KOPT-K1 (cell line): ENCODE measurements around the gene CARHSP1.

Source experiments
- H3K27ac ChIP-seq: fragments of 200-600 bp; sonication (generic); 2 replicates; pipeline ENCODE4 v1.5.1; 2016; ENCODE audit warnings: antibody characterized with exemption, mild to moderate bottlenecking, low read depth, low read length; ENCODE audit not compliant: poor library complexity, severe bottlenecking
- H3K36me3 ChIP-seq: fragments of 200-600 bp; sonication (generic); 2 replicates; pipeline ENCODE4 v1.5.1; 2017; ENCODE audit warnings: antibody characterized with exemption, mild to moderate bottlenecking, low read length, moderate library complexity; ENCODE audit not compliant: insufficient read depth
- H3K9me3 ChIP-seq: fragments of 200-600 bp; sonication (generic); 2 replicates; pipeline ENCODE4 v1.5.1; 2017; ENCODE audit warnings: antibody characterized with exemption, low read length, mild to moderate bottlenecking; ENCODE audit not compliant: insufficient read depth, poor library complexity, severe bottlenecking

The CARHSP1 gene

GRCh38 chr16:8855972-8856371, 12.8 kb downstream of the CARHSP1 start:
- Histone ChIP-seq H3K27ac (no peak overlapping the region), H3K9me3 (no peaks in the 10 kb centered on the region), H3K36me3 (peaks cover 97% of the 10 kb centered on the region)

- peak overlapping the region; percentile 3 for H3K27ac ChIP-seq
- peaks cover 99% of the 10 kb centered on the region for H3K36me3 ChIP-seq
Measured at GRCh38 chr16:8855051-8855786, 13.6 kb downstream of the CARHSP1 start.

GRCh38 chr16:8854298-8854948, 14.4 kb downstream of the CARHSP1 start:
- H3K27ac ChIP-seq, result no peak overlapping the region

More at GRCh38 chr16:8855051-8855786, 13.6 kb downstream of the CARHSP1 start:
- H3K9me3 ChIP-seq, result no peaks in the 10 kb centered on the region

GRCh38 chr16:8853611-8854010, 15.2 kb downstream of the CARHSP1 start:
- no peak overlapping the region for H3K27ac ChIP-seq
- peaks cover 99% of the 10 kb centered on the region for H3K36me3 ChIP-seq
- H3K9me3 ChIP-seq, result no peaks in the 10 kb centered on the region

More at GRCh38 chr16:8854298-8854948, 14.4 kb downstream of the CARHSP1 start:
- Histone ChIP-seq H3K36me3 (peaks cover 99% of the 10 kb centered on the region), H3K9me3 (no peaks in the 10 kb centered on the region)

GRCh38 chr16:8853150-8853549, 15.7 kb downstream of the CARHSP1 start:
- Histone ChIP-seq H3K27ac (no peak overlapping the region), H3K36me3 (peaks cover 99% of the 10 kb centered on the region)

GRCh38 chr16:8852534-8852933, 16.3 kb downstream of the CARHSP1 start:
- peaks cover 99% of the 10 kb centered on the region for H3K36me3 ChIP-seq
- H3K27ac ChIP-seq, result no peak overlapping the region
- H3K9me3 ChIP-seq, result no peaks in the 10 kb centered on the region

More at GRCh38 chr16:8853150-8853549, 15.7 kb downstream of the CARHSP1 start:
- no peaks in the 10 kb centered on the region for H3K9me3 ChIP-seq

GRCh38 chr16:8851761-8852403, 16.9 kb downstream of the CARHSP1 start:
- Histone ChIP-seq H3K27ac (no peak overlapping the region), H3K36me3 (peaks cover 100% of the 10 kb centered on the region), H3K9me3 (no peaks in the 10 kb centered on the region)

GRCh38 chr16:8850279-8850885, 18.4 kb downstream of the CARHSP1 start:
- H3K27ac ChIP-seq, result peak overlapping the region; percentile 52
- H3K9me3 ChIP-seq, result no peaks in the 10 kb centered on the region
- peaks cover 100% of the 10 kb centered on the region for H3K36me3 ChIP-seq

GRCh38 chr16:8849411-8850011, 19.3 kb downstream of the CARHSP1 start:
- Histone ChIP-seq H3K36me3 (peaks cover 95% of the 10 kb centered on the region), H3K27ac (peak overlapping the region; percentile 52)

GRCh38 chr16:8848939-8849391, 19.8 kb downstream of the CARHSP1 start:
- Histone ChIP-seq H3K36me3 (peaks cover 89% of the 10 kb centered on the region), H3K27ac (no peak overlapping the region), H3K9me3 (no peaks in the 10 kb centered on the region)

More at GRCh38 chr16:8849411-8850011, 19.3 kb downstream of the CARHSP1 start:
- no peaks in the 10 kb centered on the region for H3K9me3 ChIP-seq

GRCh38 chr16:8848231-8848938, 20.4 kb downstream of the CARHSP1 start:
- peaks cover 83% of the 10 kb centered on the region for H3K36me3 ChIP-seq
- H3K9me3 ChIP-seq, result no peaks in the 10 kb centered on the region
- H3K27ac ChIP-seq, result no peak overlapping the region

GRCh38 chr16:8847623-8848022, 21.2 kb downstream of the CARHSP1 start:
- H3K36me3 ChIP-seq, result peaks cover 76% of the 10 kb centered on the region
- H3K27ac ChIP-seq, result no peak overlapping the region
- no peaks in the 10 kb centered on the region for H3K9me3 ChIP-seq

- Histone ChIP-seq H3K9me3 (no peaks in the 10 kb centered on the region), H3K36me3 (peaks cover 73% of the 10 kb centered on the region), H3K27ac (no peak overlapping the region)
Measured at GRCh38 chr16:8847145-8847544, 21.7 kb downstream of the CARHSP1 start.

- no peak overlapping the region for H3K27ac ChIP-seq
- peaks cover 68% of the 10 kb centered on the region for H3K36me3 ChIP-seq
- no peaks in the 10 kb centered on the region for H3K9me3 ChIP-seq
Measured at GRCh38 chr16:8846401-8846932, 22.3 kb downstream of the CARHSP1 start.
